Lung microvascular endothelial cell (primary cell): ENCODE data around the gene SLC5A10. TPM values are rescaled to one million over a fixed set of nuclear protein-coding genes. Genes with fewer than 3 reads are reported as not detected.
"Not testable (repeated sequence)": the region's sequence is repeated elsewhere in the genome, so short reads cannot be mapped to it uniquely, and the experiment has no call there.

Experiments used
- DNase-seq, 2 donors: peaks; one replicate each; pipeline versions ENCODE4 v3.0.0 to v3.0.0-alpha.2; 2010; ENCODE audit warnings: low read depth in 2 of 2
- total RNA-seq: library from RNA; depleted of rRNA; stranded (reverse); fragments of >200 nt; gene quantifications from 2 replicates; pipeline ENCODE4 v1.2.1, GENCODE V29; 2014

SLC5A10 gene
- total RNA-seq: not detected in 2 replicates

- no peak for DNase-seq
These were observed at the start of gene SLC5A10 for GRCh38 chr17:18951941-18952842. TSS of gene SLC5A10 (plus strand) at chr17:18952165. CDS start at chr17:18952206, 41 bp downstream.

GRCh38 chr17:18904482-18904881 lies 47.5 kb upstream of the SLC5A10 start:
- DNase-seq: no peak

- DNase-seq: no peak
These were observed 46.7 kb upstream of the SLC5A10 start for GRCh38 chr17:18905226-18905625.

- DNase-seq: no peak
These were observed 41.6 kb upstream of the SLC5A10 start for GRCh38 chr17:18910326-18910725.

GRCh38 chr17:18910881-18911280 lies 41.1 kb upstream of the SLC5A10 start:
- DNase-seq: no peak

GRCh38 chr17:18916816-18917500 lies 35.0 kb upstream of the SLC5A10 start:
- no peak for DNase-seq

- no peak for DNase-seq
These were observed 34.4 kb upstream of the SLC5A10 start for GRCh38 chr17:18917506-18918032.

GRCh38 chr17:18919963-18920362 lies 32.0 kb upstream of the SLC5A10 start:
- DNase-seq: no peak

- peak in 1 of 2 donors; percentile 64 for DNase-seq
These were observed 31.0 kb upstream of the SLC5A10 start for GRCh38 chr17:18920911-18921441.

- DNase-seq: no peak
These were observed 30.5 kb upstream of the SLC5A10 start for GRCh38 chr17:18921485-18921884.

GRCh38 chr17:18921912-18922451 lies 30.0 kb upstream of the SLC5A10 start:
- peak; percentile 3 to 41 for DNase-seq

- not testable (repeated sequence) for DNase-seq
These were observed 29.4 kb upstream of the SLC5A10 start for GRCh38 chr17:18922596-18922995.

GRCh38 chr17:18925187-18925586 lies 26.8 kb upstream of the SLC5A10 start:
- DNase-seq: no peak

GRCh38 chr17:18928628-18929125 lies 23.3 kb upstream of the SLC5A10 start:
- DNase-seq: peak in 1 of 2 donors; percentile 19

GRCh38 chr17:18932360-18933055 lies 19.5 kb upstream of the SLC5A10 start:
- DNase-seq: no peak

- no peak for DNase-seq
These were observed 18.6 kb upstream of the SLC5A10 start for GRCh38 chr17:18933102-18934058.

- DNase-seq: no peak
These were observed 13.8 kb upstream of the SLC5A10 start for GRCh38 chr17:18937981-18938691.

- no peak for DNase-seq
These were observed 13.3 kb upstream of the SLC5A10 start for GRCh38 chr17:18938692-18939023.

- no peak for DNase-seq
These were observed 7.3 kb upstream of the SLC5A10 start for GRCh38 chr17:18944646-18945045.
